Measurements from ENCODE around the gene ZDHHC9.

DNA sequence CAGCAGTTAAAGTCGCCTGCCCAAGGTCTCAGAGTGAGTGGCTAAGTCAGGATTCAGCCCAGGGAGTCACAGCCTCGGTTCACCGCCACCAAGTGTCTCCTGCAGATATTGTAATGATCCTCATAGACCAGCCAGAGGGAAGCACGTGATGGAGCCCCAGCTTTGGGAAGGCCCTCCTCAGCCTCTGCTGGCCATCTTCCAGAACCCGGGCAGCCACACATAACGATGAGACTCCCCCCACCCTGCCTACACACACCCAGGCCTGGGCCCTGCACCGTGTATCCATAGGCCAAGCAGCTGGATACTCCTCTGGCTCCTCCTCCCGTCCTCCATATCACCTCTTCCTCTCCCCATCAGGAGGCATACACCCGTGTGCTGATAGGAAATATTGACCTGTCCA is 83.5 kb downstream of the ZDHHC9 start:
- TF ChIP-seq, protein P1, sequence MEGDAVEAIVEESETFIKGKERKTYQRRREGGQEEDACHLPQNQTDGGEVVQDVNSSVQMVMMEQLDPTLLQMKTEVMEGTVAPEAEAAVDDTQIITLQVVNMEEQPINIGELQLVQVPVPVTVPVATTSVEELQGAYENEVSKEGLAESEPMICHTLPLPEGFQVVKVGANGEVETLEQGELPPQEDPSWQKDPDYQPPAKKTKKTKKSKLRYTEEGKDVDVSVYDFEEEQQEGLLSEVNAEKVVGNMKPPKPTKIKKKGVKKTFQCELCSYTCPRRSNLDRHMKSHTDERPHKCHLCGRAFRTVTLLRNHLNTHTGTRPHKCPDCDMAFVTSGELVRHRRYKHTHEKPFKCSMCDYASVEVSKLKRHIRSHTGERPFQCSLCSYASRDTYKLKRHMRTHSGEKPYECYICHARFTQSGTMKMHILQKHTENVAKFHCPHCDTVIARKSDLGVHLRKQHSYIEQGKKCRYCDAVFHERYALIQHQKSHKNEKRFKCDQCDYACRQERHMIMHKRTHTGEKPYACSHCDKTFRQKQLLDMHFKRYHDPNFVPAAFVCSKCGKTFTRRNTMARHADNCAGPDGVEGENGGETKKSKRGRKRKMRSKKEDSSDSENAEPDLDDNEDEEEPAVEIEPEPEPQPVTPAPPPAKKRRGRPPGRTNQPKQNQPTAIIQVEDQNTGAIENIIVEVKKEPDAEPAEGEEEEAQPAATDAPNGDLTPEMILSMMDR (IDR thresholded peaks at IDR 0.05), result no peak
- TF ChIP-seq EZH2 (IDR thresholded peaks at IDR 0.05), result no peak

All from neural progenitor cell (in vitro differentiated cells).